CD4-positive, alpha-beta T cell treated with Interferon alpha-2 for 1 hour (primary cell): ENCODE data around the gene CST5.
"Not testable (repeated sequence)": the region's sequence is repeated elsewhere in the genome, so short reads cannot be mapped to it uniquely, and the experiment has no call there.

ENCODE experiments used
- DNase-seq, 2 donors: peaks; one replicate each; pipeline ENCODE4 v3.0.0-alpha.2; 2020 to 2022

Gene CST5

DNA sequence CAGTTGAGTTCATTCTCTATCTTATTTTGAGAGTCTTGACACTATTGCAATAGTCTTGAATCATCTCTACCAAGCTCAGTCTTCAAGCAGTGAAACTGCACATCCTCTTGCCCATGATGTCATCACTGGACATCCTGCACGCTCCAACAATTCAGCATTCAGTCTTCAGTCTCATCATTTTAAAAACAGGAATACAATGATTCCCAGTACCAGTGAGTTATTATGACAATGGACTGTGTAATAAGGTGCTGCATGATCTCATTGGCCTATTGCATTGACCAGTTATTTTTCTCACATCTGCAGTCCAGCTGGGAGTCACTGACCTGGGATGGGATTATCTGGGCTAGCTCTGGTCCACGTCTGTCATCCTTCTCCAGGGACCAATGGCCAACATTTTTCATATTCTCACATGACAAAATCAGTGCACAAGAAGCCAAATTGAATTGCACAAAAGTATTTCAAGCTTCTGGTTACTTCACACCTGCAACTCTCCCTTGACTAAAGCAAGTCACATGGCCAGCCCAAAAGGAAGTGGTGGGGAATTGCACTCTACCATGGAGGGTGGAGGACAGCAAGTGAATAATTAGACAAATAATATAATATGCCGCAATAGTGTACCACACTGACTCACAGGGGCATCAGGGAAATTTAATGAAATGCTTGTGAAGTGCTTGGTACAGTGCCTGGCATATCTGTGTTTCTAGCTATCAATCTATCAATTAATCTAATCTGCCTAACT, 46.6 kb downstream of the CST5 start:
- DNase-seq = no peak

DNA sequence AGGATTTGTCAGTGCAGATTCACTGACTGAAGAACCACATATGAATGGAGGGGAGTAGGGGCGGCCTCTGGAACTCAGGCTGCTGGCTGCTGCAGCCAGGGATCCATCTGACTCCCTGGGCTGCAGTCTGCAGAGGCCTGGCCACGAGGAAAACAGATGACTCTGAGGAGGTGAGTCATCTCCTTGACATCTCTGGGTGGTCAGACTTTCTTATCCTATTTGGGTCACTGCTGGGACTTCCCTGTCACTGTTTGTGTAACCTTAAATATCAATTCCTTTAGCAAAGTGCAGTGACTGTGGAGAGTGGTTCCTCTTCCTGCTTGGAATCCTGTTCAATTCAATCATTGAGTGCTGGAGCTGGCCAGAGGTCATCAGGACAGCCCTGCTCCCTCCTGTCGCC, 47.6 kb downstream of the CST5 start:
- DNase-seq = not testable (repeated sequence)

DNA sequence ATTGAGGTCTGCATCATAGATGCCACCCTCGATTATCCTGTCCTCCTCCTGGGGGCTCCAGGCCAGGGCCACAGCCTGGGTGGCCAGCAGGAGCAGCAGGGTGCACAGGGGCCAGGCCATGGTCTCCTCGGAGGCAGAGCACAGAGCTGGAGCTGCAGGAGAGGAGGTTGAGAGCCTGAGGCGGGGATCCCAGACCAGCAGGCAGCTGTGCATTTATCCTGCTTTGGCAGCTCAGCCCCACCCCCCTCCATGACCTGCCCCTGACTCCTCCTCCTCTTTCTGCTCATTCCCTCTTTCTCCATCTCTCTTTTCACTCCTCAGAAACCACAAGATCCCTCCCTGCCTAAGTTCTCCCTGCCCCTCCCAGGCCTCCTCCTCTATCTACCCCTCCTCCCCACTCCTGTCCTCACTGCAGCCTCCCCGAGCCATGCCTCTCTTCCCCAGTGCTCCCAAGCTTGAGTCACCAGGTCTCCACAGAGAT, 53.0 kb downstream of the CST5 start, which contains the start of gene CST2:
Gene CST2 (minus strand): TSS at position 189 of the 481 bp plus-strand sequence. CDS start 69 bp downstream, at position 120.
- DNase-seq = no peak
